SK-N-DZ (cell line): ENCODE results near the gene PLCB2.

Experiments used
- DNase-seq: peaks from one replicate; pipeline ENCODE4 v3.0.0-alpha.2; 2015; ENCODE audit warnings: low spot score

PLCB2 gene

DNA sequence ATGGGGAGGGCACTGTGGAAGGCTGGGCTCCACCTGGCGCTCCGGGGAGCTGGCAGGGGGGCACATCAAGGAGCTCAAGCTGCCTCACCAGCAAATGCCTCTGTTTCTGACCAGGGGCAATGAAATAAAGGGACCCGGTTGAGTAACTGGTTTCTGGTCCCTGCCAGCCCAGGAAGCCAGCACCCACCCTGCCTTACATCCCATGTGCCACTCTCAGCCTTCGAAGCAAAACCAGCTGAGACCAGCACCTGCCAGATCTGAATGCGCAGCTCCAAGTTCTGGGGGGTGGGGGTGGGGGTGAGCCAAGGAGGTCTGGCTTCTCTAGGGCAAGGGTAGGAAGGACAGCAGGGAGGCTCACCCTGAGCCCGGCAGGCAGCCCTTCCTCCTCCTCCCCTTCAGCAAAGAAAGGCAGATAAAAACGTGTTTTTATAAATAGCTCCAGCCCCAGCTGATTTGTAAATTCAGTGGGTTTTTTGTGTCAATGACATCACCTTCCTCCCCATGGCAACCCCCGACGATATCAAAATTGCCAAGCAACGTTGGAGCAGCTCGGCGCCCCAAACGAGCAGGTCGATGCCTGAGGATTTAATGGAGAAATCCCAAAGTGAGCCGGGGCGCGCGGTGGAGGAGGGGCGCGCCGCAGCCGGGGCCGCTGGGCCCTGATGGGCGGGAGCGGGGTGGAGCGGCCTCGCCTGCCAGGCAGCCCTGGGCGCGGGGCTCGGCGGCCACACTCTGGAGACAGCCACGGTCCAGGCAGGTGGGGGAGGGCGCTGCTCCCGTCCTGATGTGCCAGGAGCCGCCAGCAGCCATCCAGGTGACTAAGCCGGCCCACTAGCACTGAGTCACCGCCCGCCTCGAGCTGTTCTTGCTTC, 69.0 kb downstream of the PLCB2 start, which contains the start of gene PAK6:
TSS of gene PAK6 (plus strand) at position 532 of the 872 bp plus-strand sequence. CDS start 25,723 bp downstream, outside the sequence.
- DNase-seq = no peak
